SU-DHL-6 (cell line): ENCODE measurements around the gene DNAH12.

Experiments used
- H2AFZ ChIP-seq: fragments of 200-600 bp; sonication (generic); 2 replicates; pipeline ENCODE4 v1.6.1; 2014; ENCODE audit warnings: low read depth, mild to moderate bottlenecking, moderate library complexity, mixed read lengths, antibody characterized with exemption, low read length; ENCODE audit not compliant: severe bottlenecking
- H3F3A ChIP-seq: fragments of 200-600 bp; shearing (Covaris generic); 2 replicates; pipeline ENCODE4 v1.6.0; 2016; ENCODE audit warnings: antibody characterized with exemption, mild to moderate bottlenecking; ENCODE audit not compliant: insufficient read depth
- H3K27ac ChIP-seq: fragments of 200-600 bp; sonication (generic); 2 replicates; pipeline ENCODE4 v1.5.1; 2016; ENCODE audit warnings: low read depth, mild to moderate bottlenecking, low read length, moderate library complexity, mixed read lengths
- H3K27me3 ChIP-seq: fragments of 200-600 bp; sonication (generic), shearing (Covaris generic); 2 replicates; pipeline ENCODE4 v1.6.0; 2014; ENCODE audit warnings: mild to moderate bottlenecking, low read length
- H3K36me3 ChIP-seq: fragments of 200-600 bp; sonication (generic); 2 replicates; pipeline ENCODE4 v1.6.1; 2014; ENCODE audit warnings: mild to moderate bottlenecking, low read length, mixed read lengths
- H3K4me2 ChIP-seq: fragments of 300-600, 200-600 bp; shearing (Covaris generic), sonication (generic); 2 replicates; pipeline ENCODE4 v1.6.0; 2014; ENCODE audit warnings: low read length, low read depth, mild to moderate bottlenecking; ENCODE audit not compliant: poor library complexity, severe bottlenecking
- H3K4me3 ChIP-seq: fragments of 200-600 bp; sonication (generic); 2 replicates; pipeline ENCODE4 v1.5.1; 2014; ENCODE audit warnings: antibody characterized with exemption, low read length, mild to moderate bottlenecking, mixed read lengths; ENCODE audit not compliant: insufficient read depth, poor library complexity, severe bottlenecking
- H3K79me2 ChIP-seq: fragments of 200-600 bp; sonication (generic); 2 replicates; pipeline ENCODE4 v1.6.1; 2014; ENCODE audit warnings: mild to moderate bottlenecking, low read length, moderate library complexity; ENCODE audit not compliant: insufficient read depth
- H3K9ac ChIP-seq: fragments of 200-600 bp; sonication (generic); 2 replicates; pipeline ENCODE4 v1.7.0; 2014; ENCODE audit warnings: mild to moderate bottlenecking, low read length
- H3K9me2 ChIP-seq: fragments of 200-600 bp; sonication (generic); replicated peaks from 2 replicates; pipeline ENCODE4 v1.6.1; 2014; ENCODE audit warnings: low read length; ENCODE audit not compliant: insufficient read depth
- H3K9me3 ChIP-seq: fragments of 200-600 bp; sonication (generic); 2 replicates; pipeline ENCODE4 v1.6.1; 2014; ENCODE audit warnings: low read length, mixed read lengths; ENCODE audit not compliant: insufficient read depth
- H4K20me1 ChIP-seq: fragments of 200-600 bp; sonication (generic); 2 replicates; pipeline ENCODE4 v1.6.1; 2014; ENCODE audit warnings: low read depth, mild to moderate bottlenecking, antibody characterized with exemption, low read length, moderate library complexity, mixed read lengths
- CTCF ChIP-seq: fragments of 200-600 bp; sonication (generic); IDR thresholded peaks from one replicate; pipeline ENCODE4 v1.5.1; 2017; ENCODE audit warnings: antibody characterized with exemption, mild to moderate bottlenecking, low read length, moderate library complexity; ENCODE audit not compliant: insufficient read depth, poor library complexity, severe bottlenecking
- EZH2phosphoT487 ChIP-seq: fragments of 200-600 bp; sonication (generic), shearing (Covaris generic); conservative IDR thresholded peaks from 2 replicates; pipeline ENCODE4 v1.6.1; 2018; ENCODE audit warnings: mild to moderate bottlenecking, antibody characterized with exemption, low read length, moderate library complexity, mixed read lengths

The DNAH12 gene

DNA sequence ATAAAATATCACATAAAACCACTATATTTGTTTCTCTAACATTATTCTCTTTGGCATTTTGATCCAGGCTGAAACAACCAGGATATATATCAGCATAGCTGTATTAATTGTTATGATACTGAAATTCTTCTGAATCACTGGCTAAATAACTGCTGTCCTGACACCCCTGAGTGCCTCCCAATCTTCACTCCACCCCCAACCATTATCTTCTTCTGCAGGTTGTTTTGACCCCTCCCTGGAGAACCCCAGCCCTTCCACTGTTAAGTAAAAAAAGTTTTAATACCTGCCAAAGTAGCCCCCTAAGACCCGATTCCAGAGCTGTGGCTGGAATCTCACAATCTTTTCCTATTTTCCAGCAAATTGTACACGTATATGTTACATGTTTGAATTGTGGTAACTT, 124.1 kb downstream of the DNAH12 start:
- TF ChIP-seq CTCF (no peak), EZH2phosphoT487 (no peak)
- no peaks in the 10 kb centered on the region for H3K9me3 ChIP-seq
- H3F3A ChIP-seq: no peaks in the 10 kb centered on the region
- H3K27ac ChIP-seq: no peak overlapping the region
- no peak overlapping the region for H3K4me3 ChIP-seq
- no peaks in the 10 kb centered on the region for H3K27me3 ChIP-seq
- H3K79me2 ChIP-seq: no peaks in the 10 kb centered on the region
- no peak overlapping the region for H2AFZ ChIP-seq
- no peak overlapping the region for H3K9ac ChIP-seq
- no peaks in the 10 kb centered on the region for H3K36me3 ChIP-seq
- no peaks in the 10 kb centered on the region for H3K9me2 ChIP-seq
- H4K20me1 ChIP-seq: no peaks in the 10 kb centered on the region
- H3K4me2 ChIP-seq: no peak overlapping the region

- H2AFZ ChIP-seq: no peak overlapping the region
- H3K9me3 ChIP-seq: no peaks in the 10 kb centered on the region
- H3K4me2 ChIP-seq: no peak overlapping the region
- H3K79me2 ChIP-seq: no peaks in the 10 kb centered on the region
- H3K36me3 ChIP-seq: no peaks in the 10 kb centered on the region
- no peak overlapping the region for H3K4me3 ChIP-seq
- H3F3A ChIP-seq: no peaks in the 10 kb centered on the region
- H4K20me1 ChIP-seq: no peaks in the 10 kb centered on the region
- no peaks in the 10 kb centered on the region for H3K9me2 ChIP-seq
- no peak for TF ChIP-seq EZH2phosphoT487
- H3K27me3 ChIP-seq: no peaks in the 10 kb centered on the region
- no peak overlapping the region for H3K27ac ChIP-seq
- no peak overlapping the region for H3K9ac ChIP-seq
Measured at GRCh38 chr3:57411715-57412114, 132.4 kb downstream of the DNAH12 start.

DNA sequence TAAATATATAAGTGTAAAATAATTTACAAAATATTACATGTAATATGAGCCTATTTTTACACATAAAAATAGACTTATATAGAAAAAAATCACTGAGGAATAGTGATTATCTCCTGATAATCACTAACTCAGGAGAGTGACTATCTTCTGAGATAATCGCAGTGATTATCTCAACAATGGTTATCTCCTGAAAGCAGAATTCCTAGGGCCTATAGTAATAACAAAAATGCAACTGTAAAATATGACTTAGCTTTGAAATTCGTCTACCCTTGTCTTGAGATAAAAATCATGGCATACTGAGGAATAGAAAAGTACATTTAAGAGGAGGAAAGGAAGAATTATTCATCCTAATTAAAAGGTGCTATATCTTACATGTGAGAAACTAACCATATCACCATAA, 134.7 kb downstream of the DNAH12 start:
- H3F3A ChIP-seq: no peaks in the 10 kb centered on the region
- no peaks in the 10 kb centered on the region for H3K79me2 ChIP-seq
- no peak overlapping the region for H2AFZ ChIP-seq
- H3K27me3 ChIP-seq: no peaks in the 10 kb centered on the region
- no peaks in the 10 kb centered on the region for H3K9me2 ChIP-seq
- H3K36me3 ChIP-seq: no peaks in the 10 kb centered on the region
- H4K20me1 ChIP-seq: no peaks in the 10 kb centered on the region
- no peak overlapping the region for H3K4me2 ChIP-seq
- H3K4me3 ChIP-seq: no peak overlapping the region
- TF ChIP-seq CTCF: no peak
- TF ChIP-seq EZH2phosphoT487: no peak
- no peak overlapping the region for H3K27ac ChIP-seq
- H3K9ac ChIP-seq: no peak overlapping the region
- no peaks in the 10 kb centered on the region for H3K9me3 ChIP-seq

DNA sequence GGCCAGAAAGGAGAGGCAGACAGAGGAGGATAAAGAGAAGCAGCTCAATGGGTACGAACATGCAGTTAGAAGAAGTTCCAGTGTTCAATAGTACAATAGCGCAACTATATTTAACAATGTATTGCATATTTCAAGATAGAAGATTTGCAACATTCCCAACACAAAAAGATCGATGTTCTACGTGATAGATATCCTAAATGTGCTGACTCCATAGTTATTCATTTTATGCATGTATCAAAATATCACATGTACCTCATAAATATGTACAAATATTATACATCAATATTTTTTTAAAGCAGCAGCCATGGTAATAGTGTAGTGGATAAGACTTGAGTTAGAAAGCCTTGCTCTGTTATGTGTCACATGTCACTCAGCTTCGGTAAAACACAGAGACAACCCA, 141.5 kb downstream of the DNAH12 start:
- TF ChIP-seq EZH2phosphoT487 (no peak), CTCF (no peak)
- Histone ChIP-seq H3K36me3 (no peaks in the 10 kb centered on the region), H3F3A (no peaks in the 10 kb centered on the region), H2AFZ (no peak overlapping the region), H3K9me2 (no peaks in the 10 kb centered on the region), H3K4me3 (no peak overlapping the region), H3K4me2 (no peak overlapping the region), H3K27ac (no peak overlapping the region), H3K79me2 (no peaks in the 10 kb centered on the region), H3K27me3 (no peaks in the 10 kb centered on the region), H4K20me1 (no peaks in the 10 kb centered on the region), H3K9me3 (no peaks in the 10 kb centered on the region), H3K9ac (no peak overlapping the region)
